GM19452 (cell line): ENCODE data around the gene SYNGR1.

Experiments
- ATAC-seq: cut with Tn5 transposase; IDR thresholded peaks from one replicate; pipeline ENCODE4 v1.9.1; 2021; ENCODE audit not compliant: unreplicated experiment

Gene SYNGR1

GRCh38 chr22:39349967-39350726 is at the start of gene SYNGR1:
SYNGR1 (plus strand) TSS chr22:39349991; CDS start chr22:39350011, 20 bp downstream.
- ATAC-seq: no peak

GRCh38 chr22:39300186-39300830 is 49.5 kb upstream of the SYNGR1 start:
- ATAC-seq: no peak

GRCh38 chr22:39301108-39301507 is 48.7 kb upstream of the SYNGR1 start:
- ATAC-seq: no peak

GRCh38 chr22:39301926-39302325 is 47.9 kb upstream of the SYNGR1 start:
- no peak for ATAC-seq

- no peak for ATAC-seq
Observed at GRCh38 chr22:39302431-39302960, 47.3 kb upstream of the SYNGR1 start.

GRCh38 chr22:39303358-39303757 is 46.4 kb upstream of the SYNGR1 start:
- no peak for ATAC-seq

- no peak for ATAC-seq
Observed at GRCh38 chr22:39303892-39304671, 45.7 kb upstream of the SYNGR1 start.

GRCh38 chr22:39306456-39307361 is 43.1 kb upstream of the SYNGR1 start:
- no peak for ATAC-seq

GRCh38 chr22:39308614-39309363 is 41.0 kb upstream of the SYNGR1 start:
- ATAC-seq: no peak

GRCh38 chr22:39309364-39309861 is 40.4 kb upstream of the SYNGR1 start:
- ATAC-seq: no peak

- no peak for ATAC-seq
Observed at GRCh38 chr22:39309881-39310714, 39.7 kb upstream of the SYNGR1 start.

- no peak for ATAC-seq
Observed at GRCh38 chr22:39311592-39312400, 38.0 kb upstream of the SYNGR1 start.

GRCh38 chr22:39312410-39312809 is 37.4 kb upstream of the SYNGR1 start:
- ATAC-seq: no peak

GRCh38 chr22:39313258-39314001 is 36.4 kb upstream of the SYNGR1 start:
- no peak for ATAC-seq

- ATAC-seq: no peak
Observed at GRCh38 chr22:39314251-39314971, 35.4 kb upstream of the SYNGR1 start.

GRCh38 chr22:39315389-39315788 is 34.4 kb upstream of the SYNGR1 start:
- ATAC-seq: no peak
